HG03439 (cell line): ENCODE results near the gene KRABD2.
"Not testable (repeated sequence)": the region's sequence is repeated elsewhere in the genome, so short reads cannot be mapped to it uniquely, and the experiment has no call there.

Experiments used
- ATAC-seq: cut with Tn5 transposase; IDR thresholded peaks from one replicate; pipeline ENCODE4 v1.9.1; 2021; ENCODE audit warnings: mild to moderate bottlenecking, moderate library complexity; ENCODE audit not compliant: unreplicated experiment

The KRABD2 gene

DNA sequence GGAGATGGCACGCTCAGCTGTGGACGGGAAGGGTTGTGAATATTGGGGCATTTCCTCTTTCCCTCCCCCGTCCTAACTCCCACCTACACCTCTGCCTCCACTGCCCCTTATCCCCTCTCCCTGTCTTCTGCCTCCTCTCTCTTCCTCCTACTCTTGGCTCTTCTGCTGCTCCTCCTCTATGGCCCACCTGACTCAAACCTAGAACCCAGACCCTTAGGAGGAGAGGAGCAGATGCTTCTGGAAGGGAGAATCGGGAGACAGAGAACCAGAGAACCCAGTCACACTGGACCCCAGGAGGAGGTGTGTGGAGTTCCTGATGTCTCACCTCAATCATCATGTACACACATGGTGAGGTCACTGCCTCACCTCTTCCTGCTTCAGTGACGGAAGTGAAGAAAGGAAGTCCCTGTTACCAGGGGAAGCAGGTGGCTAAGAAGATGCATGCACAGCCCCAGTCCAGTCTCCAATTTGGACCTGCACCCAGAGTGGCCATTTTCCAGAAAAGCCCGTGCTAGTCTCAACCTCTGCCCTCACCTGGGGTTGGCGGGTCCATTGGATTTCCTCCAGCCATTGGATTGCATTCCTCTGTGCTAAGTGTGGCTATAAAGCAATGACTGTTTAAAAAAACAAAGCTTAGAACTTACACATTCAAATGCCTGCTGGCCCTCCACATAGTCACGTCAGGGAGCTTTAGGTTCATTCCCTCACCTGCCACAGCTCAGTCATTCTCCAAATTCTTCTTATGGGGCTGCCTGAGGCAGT lies 17.1 kb upstream of the KRABD2 start:
- ATAC-seq, result no peak

DNA sequence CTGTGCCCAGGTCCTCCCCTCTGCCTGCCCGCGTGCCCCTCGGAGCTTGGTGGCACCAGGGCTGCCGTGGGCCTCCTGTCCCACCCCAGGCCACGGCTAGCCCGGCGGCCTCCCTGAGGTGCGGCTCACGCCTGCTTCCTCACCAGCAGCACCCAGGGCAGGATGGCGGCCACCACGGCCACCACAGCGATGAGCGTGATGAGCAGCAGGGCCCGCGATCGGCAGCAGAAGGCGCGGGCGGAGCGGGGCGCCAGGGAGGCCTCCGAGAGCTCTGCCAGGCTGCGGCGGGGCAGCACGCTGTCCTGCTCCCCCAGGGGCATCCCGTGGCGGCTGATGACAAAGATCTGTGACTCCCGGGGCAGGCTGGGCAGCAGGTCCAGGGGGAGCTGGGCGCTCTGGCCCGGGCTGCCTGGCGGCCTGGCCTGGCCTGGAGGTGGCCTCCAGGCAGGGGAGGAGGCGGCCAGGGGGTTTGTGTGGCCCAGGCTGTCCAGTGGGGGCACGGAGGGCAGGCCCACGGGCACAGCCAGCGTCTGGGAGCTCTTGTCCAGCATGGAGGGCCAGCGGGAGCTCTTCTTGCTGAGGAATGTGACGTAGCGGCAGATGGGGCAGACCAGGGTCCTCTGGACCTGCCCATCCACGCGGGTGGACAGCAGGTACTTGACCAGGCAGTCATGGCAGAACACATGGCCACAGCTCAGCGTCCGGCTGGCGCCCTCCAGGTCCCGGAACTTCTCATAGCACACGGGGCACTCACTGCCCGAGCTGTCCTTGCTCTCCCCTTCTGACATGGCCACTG lies 16.4 kb upstream of the KRABD2 start:
- no peak for ATAC-seq

DNA sequence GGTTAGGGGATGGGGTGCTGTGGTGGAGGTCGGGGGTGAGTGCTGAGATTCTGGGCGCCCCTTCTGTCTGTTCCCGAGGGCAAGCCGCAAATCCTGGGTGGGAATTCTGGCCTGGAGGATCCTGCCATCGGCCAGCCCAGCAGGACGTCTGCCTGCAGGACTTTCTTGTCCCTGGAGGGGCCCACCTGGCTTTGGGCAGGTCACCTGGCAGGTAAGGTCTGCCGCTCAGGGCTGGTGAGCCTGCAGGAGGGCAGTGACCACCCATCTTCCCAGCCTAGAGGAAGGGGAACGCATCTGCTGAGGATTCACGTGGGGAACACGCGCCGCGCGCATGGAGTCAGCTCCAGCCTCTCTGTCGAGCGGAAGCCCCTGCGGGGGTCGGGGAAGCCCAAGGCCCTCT lies 15.8 kb upstream of the KRABD2 start:
- ATAC-seq, result no peak

DNA sequence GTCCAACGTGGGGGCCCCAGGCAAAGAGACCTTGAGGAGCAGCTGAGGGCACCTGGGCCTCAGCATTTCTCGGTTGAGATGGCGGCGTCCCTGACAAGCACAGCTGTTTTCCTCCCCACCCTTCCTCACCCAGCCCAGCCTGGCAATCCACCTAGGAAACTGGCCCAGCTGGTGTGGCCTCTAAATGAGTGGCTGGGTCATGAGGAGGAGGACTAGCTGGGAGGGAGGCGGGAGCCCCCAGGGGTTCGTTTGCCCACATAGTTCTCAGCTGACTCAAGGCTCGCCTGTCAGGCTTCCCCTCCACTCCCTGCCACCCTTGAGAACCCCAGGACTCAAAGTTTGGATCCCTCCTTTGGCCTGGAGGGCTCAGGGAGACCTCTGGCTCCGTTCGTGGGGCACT lies 15.2 kb upstream of the KRABD2 start:
- ATAC-seq, result no peak

DNA sequence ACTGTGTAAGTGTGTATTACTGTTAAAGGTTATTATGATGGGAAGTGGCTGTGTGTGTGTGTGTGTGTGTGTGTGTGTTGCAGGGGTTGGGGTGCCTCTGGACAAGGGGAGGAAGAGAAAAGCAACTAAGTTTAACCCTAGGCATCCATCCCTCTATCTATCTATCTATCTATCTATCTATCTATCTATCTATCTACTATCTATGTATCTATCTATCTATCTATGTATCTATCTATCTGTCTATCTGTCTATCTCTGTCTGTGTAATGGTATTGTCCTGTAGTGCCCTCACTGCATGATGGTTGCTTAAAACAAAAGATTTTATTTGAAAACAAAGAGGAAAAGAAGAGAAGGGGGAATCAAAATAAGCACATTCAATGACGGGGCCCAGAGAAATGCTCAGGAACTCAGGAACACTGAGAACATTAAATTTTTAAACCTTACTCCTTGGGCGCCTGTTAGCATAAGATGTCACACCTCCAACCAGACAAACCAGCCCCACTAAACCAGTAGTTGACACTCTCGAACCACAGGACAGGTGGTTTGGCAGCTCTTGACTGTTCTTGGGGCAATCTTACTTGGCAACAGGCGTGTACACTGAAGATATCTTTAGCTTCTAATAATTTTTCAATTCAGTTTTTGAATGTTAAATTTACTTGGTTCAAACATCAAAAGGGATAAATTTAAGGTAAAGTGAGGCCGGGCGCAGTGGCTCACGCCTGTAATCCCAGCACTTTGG lies 11.6 kb upstream of the KRABD2 start:
- ATAC-seq, result no peak

DNA sequence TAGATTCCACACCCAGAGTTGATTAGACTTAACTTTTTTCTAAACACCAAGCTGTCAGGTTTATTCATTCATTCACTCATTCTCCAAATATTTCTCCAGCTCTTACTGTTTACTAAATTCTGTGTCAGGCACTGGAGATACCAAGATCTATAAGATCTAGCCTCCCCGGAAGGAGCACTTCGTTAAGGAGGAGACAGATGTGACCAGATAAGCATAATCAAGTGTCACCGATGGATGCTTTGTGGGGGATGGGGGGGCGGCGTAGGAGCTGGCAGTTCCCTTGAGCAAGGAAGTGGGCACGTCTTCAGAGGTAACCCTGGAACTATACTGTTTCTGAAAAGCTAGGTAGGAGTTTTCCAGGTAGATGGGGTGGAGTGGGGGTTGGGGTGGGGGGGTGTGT lies 10.3 kb upstream of the KRABD2 start:
- ATAC-seq, result no peak

DNA sequence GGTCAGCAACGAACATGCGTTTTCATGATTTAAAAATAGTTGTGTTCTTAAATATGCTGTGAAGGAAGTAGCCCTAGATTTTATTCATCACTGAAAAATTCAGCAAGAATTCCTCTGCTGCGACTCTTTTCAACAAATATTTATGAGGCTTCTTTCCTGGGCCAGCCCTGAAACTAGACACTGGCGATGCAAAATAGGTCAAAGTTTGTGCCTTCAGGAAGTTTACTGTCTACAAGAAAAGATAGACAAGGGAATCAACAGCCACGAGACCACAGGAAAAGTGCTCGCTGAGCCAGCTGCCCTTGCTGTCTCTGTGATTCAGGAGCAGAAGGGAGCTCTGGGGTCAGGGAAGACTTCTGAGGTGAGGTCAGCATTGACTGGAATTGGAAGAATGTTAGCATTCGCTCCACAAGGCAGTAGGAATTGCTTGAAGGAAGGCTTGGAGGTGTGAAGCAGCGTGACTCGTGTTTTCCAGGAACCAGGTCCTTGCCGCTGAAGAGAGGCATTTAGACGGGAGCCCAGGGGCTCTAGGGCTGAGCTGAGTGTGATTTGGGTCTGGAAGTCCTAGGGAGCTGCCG lies 8.4 kb upstream of the KRABD2 start:
- ATAC-seq, result no peak

DNA sequence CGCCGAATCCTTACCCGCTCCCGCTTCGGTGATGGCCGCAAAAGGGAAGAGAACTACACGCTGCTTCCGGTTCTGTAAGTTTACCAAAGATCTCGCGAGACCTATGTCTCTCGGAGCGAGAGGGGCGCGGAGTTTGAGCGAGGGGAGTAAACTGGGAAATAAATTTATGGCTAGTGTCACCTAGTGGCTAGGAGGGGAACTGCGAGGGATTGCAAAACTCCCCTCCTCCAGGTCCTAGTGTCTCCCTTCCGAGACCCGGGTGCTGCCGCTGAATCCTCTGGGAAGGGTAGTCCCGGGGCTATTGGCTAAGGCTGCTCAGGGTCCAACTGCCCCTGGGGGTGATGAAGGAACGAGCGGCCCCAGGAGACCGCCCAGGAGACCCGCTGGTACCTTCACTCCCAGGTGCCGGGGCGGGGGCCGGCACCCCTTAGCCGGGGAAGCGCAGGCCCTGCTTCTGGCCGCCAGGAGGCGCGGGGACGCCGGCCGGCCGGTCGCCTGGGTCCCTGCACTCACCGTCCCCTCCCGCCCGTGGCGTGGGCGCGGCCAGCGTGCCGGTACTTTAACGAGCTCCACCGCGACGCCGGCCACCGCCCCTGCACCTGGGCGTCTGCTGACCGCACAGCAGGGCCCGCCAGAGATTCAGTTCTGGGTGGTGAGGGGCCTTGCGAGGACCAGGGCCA lies 6.8 kb upstream of the KRABD2 start, which contains the start of gene RPL26:
TSS of gene RPL26 (minus strand) at position 51 of the 680 bp plus-strand sequence. CDS start 883 bp downstream, outside the sequence.
- peak; percentile 91 for ATAC-seq

DNA sequence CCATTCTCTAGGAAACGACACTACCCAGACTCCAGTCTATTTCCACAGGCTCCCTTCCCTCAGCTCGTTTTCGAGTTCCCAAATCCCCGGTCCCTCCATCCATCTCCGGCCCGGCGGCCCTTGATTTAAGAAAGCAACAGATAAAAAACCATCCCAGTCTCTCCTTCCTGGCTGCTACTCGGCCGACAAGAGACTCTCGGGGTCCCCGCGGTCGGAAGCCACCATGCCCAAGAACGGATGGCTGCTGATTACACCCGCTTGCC lies 6.3 kb upstream of the KRABD2 start:
- ATAC-seq, result no peak

DNA sequence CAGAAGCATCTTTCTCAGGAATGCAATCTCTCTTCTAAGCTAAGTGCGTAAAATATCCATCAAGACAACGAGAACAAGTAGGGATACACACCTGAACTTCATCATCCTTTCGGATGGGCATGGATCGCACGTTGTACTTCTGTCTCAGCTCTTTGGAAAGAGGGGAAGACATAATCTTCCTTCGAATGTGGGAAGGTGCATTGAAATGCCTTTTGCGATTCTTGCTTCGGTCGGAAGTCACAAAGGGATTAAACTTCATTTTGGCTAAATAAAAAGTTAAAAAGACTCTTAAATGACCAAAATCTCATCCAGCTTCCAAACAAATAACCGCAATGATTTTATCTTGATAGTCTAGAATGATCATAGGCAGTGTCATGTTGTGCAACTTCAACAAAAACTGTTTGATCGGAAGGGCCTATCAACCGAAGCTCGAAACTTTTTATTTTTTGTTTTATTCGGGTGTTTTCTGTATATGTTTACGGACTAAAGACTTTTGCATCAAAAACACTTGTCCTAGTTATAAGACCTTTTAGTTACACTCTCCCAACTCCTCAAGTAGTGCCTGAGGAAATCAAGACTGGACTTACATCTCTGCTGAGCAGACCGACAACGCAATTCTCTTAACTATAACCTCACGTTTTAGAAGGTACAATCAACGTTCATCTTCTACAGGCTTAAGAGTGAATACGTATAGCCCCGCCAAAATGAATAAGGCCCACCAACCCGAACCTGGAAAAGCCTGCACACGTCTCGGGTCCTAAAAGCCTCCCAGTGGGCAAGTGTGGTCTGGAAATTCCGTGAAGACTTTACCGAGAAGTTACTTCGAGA lies 5.8 kb upstream of the KRABD2 start:
- ATAC-seq, result no peak

DNA sequence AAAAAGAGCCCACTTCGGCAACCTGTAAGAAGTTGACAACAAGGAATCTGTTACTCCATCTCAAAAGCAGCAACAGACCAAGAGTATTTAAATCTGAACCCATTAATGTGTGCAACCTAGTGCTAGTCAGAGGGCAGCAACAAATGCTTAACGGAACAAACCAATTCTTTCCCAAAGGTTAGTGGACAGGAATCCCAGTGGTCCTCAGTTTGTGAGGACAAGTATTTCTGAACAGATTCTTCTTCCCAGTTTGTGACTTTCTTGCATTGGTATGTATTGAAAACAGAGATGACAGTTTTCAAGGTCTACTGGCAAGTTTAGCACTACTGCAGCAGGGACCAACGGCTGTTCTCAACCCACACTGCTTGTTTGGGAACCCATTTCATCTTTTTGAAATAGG lies 3.5 kb upstream of the KRABD2 start:
- ATAC-seq, result no peak

DNA sequence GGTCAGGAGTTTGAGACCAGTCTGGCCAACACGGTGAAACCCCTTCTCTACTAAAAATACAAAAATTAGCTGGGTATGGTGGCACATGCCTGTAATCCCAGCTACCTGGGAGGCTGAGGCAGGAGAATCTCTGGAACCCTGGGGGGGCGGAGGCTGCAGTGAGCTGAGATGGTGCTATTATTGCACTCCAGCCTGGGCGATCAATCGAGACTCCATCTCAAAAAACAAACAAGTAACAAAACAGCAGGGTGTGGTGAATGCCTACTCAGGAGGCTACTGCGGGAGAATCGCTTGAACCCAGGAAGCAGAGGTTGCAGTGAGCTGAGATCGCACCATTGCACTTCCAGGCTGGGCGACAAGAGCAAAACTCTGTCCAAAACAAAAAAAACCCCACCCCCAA lies 1.6 kb upstream of the KRABD2 start:
- ATAC-seq, result not testable (repeated sequence)

DNA sequence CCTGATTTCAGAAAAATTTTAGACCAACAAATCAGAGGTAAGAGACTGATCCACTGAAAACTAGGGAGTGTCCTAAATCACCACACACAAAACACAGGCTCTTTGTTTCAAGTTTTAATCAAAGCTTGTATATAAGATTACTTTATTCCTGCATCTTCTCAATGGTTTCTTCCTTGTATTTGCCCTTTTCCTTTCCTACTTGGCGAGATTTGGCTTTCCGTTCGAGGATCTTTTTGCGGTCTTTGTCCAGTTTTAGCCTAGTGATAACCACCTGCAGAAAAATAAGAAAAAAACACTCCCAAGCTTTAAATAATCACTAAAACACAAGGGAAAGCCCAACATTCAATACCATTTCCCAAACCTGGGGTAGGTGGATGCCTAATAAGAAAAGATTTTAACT lies 918 bp upstream of the KRABD2 start:
- ATAC-seq, result no peak

DNA sequence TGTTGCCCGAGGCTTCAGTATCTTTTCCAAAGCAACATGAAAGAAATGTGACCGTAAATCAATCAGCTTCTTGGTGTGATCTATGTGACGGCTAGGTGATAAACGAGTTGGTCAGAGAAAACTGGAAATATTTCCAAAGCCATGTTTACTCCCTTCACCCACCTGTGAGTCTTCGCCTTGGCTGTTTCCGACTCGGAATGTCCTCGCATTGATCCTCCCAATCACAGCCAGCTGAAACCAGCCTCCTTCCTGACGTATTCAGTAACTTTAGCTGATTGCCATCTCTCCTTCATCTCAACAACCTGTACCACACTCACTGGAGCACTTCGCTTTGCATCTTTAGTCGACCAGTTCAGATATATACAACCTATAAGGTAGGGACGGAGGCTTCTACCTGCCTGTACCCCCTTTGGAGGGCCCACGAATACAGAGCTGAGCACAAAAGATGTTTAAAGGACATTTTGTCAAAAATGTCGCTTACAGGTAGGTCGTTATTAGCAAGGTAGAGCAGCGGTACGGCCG lies 705 bp downstream of the KRABD2 start:
- ATAC-seq, result no peak

DNA sequence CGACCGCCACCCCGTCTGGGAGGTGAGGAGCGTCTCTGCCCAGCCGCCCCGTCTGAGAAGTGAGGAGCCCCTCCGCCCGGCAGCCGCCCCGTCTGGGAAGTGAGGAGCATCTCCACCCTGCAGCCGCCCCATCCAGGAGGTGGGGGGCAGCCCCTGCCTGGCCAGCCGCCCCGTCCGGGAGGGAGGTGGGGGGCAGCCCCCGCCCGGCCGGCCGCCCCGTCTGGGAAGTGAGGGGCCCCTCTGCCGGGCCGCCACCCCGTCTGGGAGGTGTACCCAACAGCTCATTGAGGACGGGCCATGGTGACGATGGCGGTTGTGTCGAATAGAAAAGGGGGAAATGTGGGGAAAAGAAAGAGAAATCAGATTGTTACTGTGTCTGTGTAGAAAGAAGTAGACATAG lies 2.6 kb downstream of the KRABD2 start:
- not testable (repeated sequence) for ATAC-seq

DNA sequence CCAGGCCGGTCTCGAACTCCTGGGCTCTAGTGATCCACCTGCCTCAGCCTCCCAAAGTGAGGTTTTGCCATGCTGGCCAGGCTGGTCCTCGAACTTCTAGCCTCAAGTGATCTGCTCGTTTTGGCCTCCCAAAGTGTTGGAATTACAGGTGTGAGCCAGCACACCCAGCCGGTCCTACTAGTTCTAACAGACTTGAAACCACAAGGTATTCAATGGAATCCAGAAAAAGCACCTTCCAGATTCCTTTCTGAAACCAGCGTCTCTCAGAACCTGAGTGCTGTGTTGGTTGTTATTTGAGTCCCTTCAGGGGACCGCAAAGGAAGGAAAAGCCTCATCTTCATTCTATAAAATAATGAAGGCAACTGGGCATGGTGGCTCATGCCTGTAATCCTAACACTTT lies 4.1 kb downstream of the KRABD2 start:
- no peak for ATAC-seq

DNA sequence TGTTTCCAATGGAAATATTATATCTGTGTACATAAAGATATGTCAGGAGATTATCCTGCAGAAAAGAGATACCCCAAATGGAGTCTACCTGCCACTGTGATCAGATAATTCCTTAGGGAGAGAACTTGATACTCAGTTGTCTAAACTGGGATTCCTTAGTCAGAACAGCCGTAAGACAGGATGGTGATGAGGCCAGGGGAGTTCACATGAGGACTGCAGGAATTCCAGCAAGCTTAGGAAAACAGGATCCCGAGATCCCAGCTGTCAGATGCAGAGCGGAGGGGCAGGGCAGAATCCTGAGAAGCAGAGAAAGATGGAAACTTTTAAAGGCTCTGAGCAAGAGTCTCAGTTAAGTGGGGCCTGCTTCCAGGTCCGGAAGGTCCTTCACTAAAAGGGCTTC lies 4.7 kb downstream of the KRABD2 start:
- ATAC-seq, result no peak

DNA sequence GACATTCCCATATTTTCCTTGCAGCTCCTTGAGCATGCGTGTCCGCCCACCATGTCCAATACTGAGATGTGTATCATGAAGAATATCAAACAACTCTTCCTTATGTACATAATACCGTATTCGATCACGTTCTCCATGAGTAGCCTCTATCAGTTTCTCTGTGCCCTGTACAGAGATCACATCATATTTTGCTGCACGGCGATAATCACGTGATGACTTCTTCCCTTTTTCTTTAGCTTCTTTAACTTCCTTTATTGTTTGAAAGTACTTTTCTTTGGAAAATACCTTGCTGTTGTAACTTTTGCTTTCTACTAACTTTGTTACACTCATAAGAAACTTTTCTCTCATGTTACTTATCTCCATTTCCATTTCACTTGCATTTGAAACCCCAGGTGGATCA lies 6.6 kb downstream of the KRABD2 start:
- no peak for ATAC-seq

DNA sequence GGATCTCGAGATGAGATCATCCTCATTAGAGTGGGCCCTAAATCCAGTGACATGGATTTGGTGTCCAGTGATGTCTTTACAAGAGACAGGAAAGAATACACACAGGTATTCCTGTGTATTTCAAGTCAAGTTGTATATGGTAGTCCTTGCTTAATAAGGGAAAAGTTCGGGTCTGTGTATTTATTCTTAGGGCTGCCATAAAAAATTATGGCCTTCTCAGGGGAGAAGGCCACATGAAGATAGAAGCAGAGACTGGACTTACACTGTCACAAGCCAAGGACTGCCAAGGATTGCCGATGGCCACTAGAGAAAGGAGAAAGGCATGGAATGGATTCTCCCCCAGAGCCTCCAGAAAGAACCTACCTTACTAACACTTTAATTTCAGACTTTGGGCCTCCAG lies 8.3 kb downstream of the KRABD2 start:
- ATAC-seq, result no peak

DNA sequence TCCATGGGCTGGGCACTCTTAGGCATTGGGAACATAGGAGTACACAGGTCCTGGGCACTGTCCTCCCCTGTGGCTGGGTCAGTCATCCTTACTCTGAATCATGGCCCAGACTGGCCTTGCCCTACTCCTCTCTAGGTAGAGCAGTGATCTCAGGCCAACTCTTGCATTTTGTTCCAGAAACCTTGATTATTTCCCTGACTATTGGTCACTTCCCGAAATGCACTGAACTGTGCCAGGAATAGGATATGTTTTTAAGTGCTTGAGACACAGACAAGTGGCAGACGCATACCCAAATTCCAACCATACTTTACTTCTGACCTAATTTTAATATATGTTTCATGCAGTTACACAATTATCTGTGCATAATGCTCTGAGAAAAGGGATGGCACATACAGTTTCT lies 10.3 kb downstream of the KRABD2 start:
- no peak for ATAC-seq
